AG09319 (cell line): ENCODE measurements around the gene SLC25A11.

Experiments used
- DNase-seq: peaks from one replicate; pipeline ENCODE4 v3.0.0-alpha.2; 2010; ENCODE audit warnings: low read depth; ENCODE audit errors: extremely low read depth
- CTCF ChIP-seq: IDR thresholded peaks from 2 replicates; pipeline ENCODE4 v1.5.1; 2011; ENCODE audit warnings: low read depth, mild to moderate bottlenecking, inconsistent platforms, low read length, moderate library complexity

The SLC25A11 gene

GRCh38 chr17:4893721-4894560 is 45.9 kb downstream of the SLC25A11 start:
- DNase-seq = no peak
- no peak for TF ChIP-seq CTCF

- no peak for TF ChIP-seq CTCF
- no peak for DNase-seq
Observed at GRCh38 chr17:4893272-4893671, 46.6 kb downstream of the SLC25A11 start.

- TF ChIP-seq CTCF = no peak
Observed at GRCh38 chr17:4892499-4893221, 47.2 kb downstream of the SLC25A11 start.

GRCh38 chr17:4891411-4892410 is 48.1 kb downstream of the SLC25A11 start:
- DNase-seq = no peak
- TF ChIP-seq CTCF = no peak

More at GRCh38 chr17:4892499-4893221, 47.2 kb downstream of the SLC25A11 start:
- no peak for DNase-seq

GRCh38 chr17:4887581-4887980 is 52.3 kb downstream of the SLC25A11 start:
- TF ChIP-seq CTCF = no peak
- DNase-seq = no peak
